ACHN (cell line): Measurements from ENCODE around the gene OMP.
"Not testable (repeated sequence)": the region's sequence is repeated elsewhere in the genome, so short reads cannot be mapped to it uniquely, and the experiment has no call there.

Experiments
- DNase-seq: peaks from one replicate; pipeline ENCODE4 v3.0.0-alpha.2; 2015
- in situ Hi-C: cut with HindIII; loops from 2 replicates; pipeline ENCODE4 v1.10.0; 2017; ENCODE audit warnings: low sequenced_read_pairs, low pct_ligation_motif_present, low pct_unique_long_range_greater_than_20kb

Gene OMP

DNA sequence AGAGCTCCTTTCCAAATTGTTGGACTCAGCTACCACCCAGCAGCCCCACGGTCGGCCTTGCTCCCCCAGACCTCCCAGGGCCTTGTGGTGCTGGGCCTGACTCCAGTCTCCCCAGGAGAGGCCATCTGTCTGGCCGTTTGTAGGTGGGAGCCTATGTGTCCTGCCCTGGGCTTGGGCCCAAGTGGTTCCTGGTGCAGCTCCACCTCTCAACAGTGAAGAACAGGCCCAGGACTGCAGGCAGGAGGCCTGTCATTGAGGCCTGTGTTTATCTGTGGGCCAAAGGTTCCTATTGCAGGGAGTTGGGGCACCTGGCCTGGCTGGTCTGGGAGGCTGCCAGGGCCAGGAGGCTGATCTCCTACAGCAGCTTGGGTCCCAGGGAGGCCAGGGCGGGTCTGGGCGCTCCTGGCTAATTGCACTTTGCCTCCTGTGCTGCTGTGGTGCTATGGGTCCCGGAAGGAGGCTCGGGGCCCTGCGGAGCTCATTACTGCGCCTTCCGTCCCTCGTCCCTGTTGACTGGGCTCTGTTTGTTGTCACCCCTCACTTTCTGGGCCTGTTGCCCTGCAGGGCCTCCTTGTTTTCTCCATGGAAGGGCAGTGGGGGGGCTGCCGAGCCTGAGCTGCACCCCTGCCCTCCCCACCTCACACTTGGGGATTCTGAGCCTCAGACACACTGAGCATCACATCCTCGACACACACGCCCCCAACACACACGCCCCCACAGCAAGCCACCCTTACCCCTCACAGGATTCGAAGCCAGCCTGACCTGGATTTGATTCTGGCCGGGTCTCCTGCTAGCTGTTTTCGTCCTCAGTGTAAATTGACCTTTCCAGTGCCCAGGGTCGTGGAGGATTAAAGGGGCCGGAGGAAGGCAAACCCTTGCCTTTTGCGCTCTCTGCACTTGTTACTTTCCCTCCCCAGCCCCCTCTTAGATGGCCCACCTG, 6.8 kb upstream of the OMP start:
- no peak for DNase-seq
- in situ Hi-C loops = no loop called here

DNA sequence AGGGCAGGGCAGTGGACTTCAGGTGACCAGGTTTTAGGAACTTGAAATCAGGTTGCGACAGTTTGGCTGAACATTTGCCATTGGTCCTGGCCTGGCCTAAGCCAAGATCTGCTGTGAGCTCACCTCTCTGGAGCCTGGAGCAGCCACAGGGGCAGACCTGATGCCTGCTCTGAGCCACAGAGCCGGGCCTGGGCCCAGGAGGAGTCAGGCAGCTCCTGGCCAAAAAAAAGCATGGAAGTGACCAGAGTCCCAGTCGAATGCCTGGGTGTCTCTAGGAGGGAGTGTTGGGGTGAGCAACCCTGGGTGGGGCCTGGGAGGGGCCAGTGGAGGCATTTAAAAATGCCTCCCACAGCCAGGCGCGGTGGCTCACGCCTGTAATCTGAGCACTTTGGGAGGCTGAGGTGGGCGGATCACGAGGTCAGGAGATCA, 6.0 kb upstream of the OMP start:
- no peak for DNase-seq
- in situ Hi-C loops = no loop called here

DNA sequence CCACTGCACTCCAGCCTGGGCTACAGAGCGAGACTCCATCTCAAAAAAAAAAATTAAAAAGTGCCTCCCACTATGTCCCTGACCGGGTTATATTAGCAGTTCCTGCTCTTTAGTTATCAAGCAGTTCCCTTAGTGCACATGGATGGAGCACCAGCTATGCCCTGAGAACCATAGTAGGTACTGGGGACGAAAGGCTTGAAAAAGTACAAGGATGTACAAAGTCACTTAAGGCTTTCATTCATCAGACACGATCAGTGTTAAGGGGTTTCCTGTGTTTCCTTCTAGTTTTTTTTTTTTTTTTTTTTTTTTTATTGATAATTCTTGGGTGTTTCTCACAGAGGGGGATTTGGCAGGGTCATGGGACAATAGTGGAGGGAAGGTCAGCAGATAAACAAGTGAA, 5.5 kb upstream of the OMP start:
- DNase-seq, in situ Hi-C loops: not testable (repeated sequence)

DNA sequence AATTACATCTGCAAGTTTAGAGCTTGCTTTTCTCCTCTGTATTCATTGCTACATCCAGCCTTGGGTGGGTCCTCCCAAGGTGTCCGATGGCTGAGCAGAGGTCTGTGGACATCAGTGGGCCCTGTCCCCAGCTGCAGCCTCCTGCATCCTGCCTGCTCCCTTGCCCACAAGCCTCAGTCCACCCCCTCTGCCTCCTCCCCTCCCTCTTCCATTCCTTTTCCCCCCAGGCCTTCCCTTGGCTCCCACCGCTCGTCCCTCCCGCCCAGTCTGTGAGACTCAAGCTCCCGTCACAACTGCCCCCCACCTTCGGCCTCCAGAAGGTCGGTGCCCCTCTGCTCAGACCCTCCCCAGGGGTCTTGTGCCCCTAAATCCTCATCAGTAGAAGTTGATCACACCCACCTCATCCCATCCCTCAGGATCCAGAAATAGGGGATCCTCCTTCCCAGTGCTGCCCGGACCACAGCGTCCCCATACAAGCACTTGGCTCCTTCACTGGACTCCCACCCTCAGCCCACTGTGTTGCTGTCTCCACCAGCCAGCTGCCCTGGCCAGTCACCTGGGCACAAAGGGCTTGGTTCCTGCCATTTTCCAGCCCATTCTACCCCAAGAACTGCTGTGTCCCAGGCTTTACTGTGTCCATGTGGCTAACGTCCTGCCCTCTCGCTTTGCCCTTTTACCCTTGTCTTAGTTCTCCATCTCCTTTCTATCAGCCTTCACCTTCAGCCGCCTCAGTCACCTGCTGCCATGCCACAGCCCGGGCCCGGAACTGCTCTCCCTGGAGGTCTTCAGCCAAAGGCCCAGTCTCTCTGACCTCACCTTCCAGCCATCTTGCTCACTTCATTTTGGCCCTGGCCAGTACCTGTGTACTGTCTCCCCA, 2.2 kb upstream of the OMP start:
- in situ Hi-C loops = no loop called here

DNA sequence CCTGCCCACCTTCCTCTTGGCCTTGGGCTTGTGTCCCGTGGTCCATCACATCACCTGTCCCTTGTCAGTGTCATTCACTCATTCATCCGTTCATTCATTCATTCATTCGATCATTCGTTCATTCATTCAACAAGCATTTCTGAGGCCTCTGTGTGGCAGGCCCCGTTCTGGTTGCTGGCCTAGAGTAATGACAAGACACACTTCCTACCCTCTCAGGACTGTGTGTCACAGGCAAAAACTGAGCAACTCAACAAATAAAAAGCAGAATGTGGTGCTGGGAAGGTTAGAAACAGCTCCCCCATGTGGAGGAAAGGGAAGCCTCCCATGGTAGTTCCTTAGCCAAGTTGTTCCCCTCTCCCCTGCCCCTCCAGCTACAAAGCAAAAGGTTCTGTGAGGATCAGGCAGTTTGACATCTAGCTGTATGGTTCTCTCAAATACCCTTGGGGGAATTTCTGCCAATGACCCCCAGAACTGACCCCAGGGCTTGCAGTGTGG, 1.6 kb upstream of the OMP start:
- DNase-seq = peak; percentile 34
- in situ Hi-C loops = no loop called here

More for the DNA sequence above, 2.2 kb upstream of the OMP start:
- DNase-seq = no peak

DNA sequence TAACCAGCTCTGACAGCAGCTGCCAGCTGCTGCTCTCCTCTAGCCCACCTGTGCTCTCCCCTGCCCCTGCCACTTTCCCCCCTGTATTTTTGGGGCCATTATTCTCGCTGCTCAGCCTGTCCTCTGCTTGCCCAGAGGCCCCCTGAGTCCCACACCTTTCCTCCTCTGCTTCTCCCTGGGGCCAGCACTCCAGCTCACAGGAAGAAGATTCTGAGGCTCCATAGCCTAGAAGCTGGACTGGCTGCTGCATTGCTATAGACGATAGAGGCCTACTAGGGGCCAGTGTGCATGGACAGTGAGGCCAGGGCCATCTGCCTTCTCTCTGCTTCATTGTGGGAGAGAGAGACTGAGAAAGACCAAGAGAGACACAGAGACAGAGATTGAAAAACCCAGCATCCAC, 679 bp downstream of the OMP start:
- in situ Hi-C loops = no loop called here
- DNase-seq = no peak

DNA sequence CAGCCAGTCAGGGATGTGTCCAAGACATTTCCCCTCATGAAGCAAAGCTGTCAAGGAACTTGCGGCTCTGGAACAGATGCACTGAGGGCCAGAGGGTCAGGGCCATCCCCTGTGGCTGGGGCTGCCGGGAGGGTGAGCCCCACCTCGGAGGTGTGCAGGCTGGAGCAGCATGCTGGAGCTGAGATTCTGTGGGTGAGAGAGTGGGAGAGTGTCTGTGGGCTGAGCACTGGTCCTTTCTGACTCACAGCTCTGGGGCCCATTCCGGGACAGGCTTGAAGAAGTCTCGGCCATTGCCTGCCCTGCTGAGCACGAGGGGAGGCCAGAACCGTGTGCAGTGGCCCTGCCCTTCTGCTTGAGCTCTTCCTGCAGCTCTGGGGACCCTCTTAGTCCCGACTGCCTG, 2.1 kb downstream of the OMP start:
- DNase-seq = no peak
- in situ Hi-C loops = no loop called here

DNA sequence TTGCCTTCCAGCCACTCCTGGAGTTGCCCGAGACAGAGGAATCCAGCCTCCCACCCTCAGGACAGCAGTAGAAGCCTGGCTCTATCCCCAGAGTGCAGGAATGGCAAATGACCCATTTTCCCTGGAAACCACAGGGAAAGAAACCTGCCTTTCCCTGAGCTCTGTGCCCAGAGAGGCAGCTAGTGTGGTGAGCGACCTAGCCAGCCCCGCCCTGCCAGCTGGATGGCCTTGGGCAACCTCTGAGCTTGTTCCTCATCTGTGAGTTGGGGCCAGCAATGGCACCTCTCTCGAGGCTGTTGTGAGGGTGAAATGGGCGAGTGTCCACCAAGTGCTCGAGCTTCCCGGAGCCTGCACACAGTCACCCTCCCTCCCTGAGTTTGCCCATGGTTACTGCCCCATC, 3.7 kb downstream of the OMP start:
- DNase-seq = peak; percentile 2
- in situ Hi-C loops = no loop called here

DNA sequence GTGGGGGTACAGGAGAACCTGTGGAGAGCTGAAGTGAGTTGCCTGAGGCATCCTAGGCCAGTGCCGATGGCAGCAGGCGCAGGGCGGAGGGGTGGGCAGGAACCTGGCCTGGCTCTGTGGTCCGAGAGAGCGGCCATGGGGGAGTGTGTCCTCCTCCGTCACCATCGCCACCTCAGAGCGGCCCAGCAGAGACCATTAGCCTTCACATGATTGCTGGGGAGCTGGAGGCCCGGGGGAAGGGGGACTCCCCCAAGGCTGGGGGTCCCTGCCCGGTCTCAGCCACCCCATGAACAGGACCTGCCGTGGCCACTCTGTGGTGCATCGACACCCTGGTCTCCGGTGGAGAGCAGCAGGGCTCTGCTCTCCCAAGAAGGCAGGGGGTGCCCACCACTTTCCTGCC, 4.1 kb downstream of the OMP start:
- in situ Hi-C loops = no loop called here
- no peak for DNase-seq

DNA sequence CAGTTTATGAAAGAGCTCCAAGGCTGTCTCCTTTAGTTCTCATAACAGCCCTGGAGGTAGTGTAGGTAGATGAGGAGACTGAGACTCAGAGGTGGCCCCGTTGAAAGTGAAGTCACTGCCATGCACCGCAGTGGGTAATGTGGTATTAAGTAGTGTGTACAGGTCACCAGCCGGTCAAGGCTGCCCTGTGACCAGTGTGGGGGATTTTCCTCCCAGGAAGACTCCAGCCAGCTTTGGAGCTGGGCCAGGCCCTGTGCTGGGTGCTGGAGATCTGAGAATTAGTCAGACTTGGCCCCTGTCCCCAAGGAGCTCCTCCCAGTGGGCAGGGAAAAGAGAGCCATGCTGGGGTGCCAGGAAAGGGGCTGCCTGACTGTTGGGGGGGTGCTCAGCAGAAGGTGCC, 5.3 kb downstream of the OMP start:
- in situ Hi-C loops = no loop called here
- DNase-seq = peak; percentile 90

DNA sequence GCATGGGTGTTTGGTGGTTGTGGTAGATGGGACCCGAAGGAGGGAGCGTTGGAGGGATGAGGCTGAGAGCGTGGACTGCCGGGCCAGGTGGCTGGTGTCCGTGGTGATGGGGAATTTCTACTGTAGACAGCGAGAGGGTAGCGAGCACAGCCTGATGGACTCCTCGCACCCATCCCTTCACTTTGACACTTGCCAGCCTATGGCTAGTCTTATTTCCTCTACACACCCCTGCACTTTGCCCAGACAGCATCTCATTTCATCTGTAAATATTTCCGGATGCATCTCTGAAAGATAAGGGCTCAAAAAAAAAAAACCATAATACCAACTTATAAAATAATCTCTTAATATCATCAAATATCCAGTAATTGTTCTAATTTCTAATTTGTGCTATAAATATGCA, 5.8 kb downstream of the OMP start:
- DNase-seq = no peak
- in situ Hi-C loops = no loop called here

DNA sequence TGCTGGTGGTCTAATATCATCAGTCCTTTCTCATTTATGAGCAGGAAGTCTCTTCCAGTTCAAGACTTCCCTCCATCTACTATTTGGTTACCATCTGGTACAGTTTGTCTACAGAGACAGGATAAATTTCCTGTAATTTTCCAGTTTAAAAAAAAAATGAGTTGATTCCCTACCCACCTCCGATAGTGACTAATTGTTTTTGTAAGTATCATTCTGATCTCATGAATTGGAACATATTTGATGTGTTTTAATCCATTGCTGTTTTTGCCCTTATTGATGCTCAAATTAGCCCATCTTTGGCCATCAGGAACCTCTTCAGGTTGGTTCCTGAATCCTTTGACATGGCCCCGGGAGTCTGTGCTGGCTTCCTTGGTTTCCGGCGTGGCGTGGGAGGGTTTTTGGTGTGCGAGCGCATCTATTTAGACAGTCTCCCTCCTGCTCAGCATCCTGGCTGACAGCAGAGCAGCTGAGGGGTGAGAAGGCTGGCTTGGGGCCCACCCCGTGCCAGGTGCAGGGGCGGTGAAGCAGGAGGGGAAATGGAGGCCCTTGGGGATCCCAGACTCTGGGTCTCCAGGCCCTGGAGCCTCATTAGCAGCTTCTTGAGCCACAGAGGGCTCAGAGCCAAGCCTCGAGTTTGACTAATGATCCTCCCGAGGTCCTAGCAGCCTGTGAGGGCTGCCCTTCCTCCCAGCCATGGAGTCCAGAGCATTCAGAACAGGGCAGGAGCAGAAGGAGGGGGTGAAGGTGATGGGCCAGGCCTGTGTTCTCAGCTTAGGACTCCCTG, 6.8 kb downstream of the OMP start:
- in situ Hi-C loops = no loop called here
- DNase-seq = peak; percentile 17

DNA sequence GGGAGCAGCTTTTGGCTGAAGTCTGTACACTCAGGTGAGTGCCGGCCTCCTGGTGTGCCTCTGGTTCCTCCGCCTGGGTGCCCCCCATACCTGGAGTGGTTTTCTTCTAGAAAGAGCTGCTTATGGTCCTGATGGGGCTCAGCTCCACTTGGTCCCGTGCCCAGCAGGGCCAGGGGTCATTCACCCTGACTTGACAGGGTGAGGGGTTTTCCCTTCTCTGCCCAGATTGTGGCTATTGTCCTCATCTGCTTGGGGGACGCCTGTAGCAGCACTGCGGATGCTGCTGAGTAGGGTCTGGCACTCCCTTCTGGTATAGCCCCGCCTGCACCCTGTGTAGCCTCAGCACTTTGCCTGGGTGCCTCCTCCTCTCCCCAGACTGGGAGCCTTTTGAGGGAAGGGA, 8.2 kb downstream of the OMP start:
- DNase-seq = no peak

DNA sequence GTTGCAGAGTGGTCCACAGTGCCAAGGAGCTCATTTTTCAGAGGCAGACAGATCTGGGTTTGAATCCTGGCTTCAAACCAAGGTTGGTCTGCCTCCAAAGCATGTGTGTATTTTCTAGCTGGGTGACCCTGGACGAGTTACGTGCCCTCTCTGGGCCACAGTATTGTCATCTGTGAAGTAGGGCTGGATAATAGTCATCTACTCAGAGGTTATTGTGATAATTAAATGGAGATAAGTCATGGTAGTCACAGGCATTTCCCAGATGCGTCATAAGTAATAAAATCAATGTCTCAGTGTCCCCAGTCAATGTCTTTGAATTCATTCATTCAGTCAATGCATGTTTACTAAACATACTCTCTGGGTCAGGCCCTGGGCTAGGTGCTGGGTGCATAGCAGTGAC, 8.6 kb downstream of the OMP start:
- DNase-seq = no peak
- in situ Hi-C loops = no loop called here

More for the DNA sequence above, 8.2 kb downstream of the OMP start:
- in situ Hi-C loops = no loop called here

DNA sequence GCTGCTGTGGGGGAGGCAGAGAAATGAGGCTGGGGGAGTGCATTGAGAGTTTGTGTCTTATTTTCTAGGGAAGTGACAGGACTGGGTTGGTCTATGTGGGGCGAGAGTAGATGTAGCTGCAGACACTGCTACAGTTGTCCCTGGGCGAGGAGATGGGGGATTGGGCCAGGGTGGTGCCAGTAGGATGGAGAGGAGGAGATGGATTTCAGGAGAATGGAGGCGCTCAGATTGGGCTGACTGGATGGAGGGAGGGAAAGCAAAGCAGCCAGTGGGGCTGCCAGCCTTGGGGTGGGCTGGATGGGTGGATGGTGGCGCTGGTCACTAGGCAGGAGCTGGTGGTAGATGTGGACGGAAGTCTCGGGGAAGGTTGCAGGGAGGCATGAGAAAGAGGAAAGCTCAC, 9.3 kb downstream of the OMP start:
- DNase-seq = no peak
- in situ Hi-C loops = no loop called here

DNA sequence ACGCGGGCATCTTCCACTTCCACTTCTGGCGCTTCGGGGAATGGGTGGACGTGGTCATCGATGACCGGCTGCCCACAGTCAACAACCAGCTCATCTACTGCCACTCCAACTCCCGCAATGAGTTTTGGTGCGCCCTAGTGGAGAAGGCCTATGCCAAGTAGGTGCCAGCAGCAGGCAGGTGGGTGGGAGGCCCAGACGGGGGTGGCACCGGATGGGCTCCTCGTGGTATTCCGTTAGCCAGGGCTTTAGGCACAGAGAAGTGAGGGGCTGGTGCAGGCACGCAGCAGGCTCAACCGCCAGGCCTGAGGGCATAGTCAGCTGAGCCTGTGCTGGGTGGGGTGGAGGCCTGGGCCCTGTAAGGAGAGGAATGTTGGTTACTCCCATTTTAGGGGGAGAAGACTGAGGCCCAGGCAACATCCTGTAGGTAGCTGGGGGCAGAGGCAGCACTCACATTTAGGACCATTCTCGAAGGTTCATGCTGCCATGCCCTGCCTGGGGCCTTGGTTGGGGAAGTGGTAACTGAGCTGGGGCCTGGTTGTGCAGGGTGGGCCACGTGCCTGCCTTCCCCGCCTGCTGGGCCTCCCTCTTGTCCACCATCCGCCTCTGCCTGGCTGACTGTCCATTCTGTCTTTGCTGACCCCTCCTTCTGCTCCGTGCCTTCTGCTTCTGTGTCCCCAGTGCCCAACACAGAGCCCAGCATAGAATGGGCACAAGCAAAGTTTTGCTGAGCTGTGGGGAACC, 10.2 kb downstream of the OMP start:
- in situ Hi-C loops = no loop called here
- no peak for DNase-seq

DNA sequence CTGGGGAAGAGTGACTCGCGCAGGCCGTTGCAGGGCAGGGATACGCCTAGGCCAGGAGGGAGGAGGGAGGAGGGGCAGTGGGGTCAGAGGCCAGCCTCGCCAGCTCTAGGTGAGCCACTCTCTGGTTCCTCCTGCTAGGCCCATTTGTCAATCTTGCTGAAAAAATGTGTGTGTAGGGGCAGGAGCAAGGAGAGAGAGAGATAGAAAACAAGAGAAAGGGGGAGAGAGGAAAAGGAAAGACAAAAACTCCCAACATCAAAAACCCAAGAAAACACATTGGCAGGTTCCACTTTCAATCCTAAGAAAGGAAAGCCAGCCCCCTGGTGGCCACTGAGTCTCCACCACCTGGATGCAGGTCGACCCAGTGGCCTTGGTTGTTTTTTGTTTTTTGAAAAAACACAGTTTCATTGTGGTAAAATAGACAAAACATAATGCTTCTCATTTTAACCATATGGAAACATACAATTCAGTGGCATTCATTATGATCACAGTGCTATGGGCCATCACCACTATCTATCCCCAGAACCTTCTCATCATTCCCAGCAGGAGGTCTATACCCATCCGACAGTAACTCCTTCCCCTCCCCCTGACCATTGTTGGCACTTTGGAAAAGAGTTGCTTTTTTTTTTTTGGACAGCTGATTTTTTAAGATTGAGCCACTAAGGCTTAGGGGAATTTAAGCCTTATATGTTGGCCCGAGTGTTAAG, 10.9 kb downstream of the OMP start:
- in situ Hi-C loops = no loop called here
- DNase-seq = peak; percentile 45

DNA sequence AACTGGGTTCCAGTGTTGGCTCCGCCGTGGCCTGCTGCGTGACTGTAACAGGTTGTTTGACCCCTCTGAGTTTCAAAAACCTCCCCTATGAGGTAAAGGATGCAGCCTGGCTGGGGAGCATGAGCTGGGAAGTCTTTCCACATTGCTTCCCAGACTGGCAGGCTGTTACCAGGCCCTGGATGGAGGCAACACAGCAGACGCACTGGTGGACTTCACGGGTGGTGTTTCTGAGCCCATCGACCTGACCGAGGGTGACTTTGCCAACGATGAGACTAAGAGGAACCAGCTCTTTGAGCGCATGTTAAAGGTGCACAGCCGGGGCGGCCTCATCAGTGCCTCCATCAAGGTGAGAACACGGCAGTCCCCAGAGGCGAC, 11.4 kb downstream of the OMP start:
- no peak for DNase-seq
- in situ Hi-C loops = no loop called here
